Measurements from ENCODE around the gene PAGE1. TPM values are rescaled to one million over a fixed set of nuclear protein-coding genes. Genes with fewer than 3 reads are reported as not detected.
"Not testable (repeated sequence)": the region's sequence is repeated elsewhere in the genome, so short reads cannot be mapped to it uniquely, and the experiment has no call there.

The PAGE1 gene
- not detected for total RNA-seq

- H3K4me1 ChIP-seq, result no peaks in the 10 kb centered on the region
- H3K36me3 ChIP-seq, result no peaks in the 10 kb centered on the region
- H3K27me3 ChIP-seq, result peaks cover 0 to 3% of the 10 kb centered on the region in 2 donors
- H3K4me3 ChIP-seq, result no peak within 1 kb of the TSS
- H3K9me3 ChIP-seq, result no peaks in the 10 kb centered on the region
- H3K27ac ChIP-seq, result no peak within 1 kb of the TSS
- intact Hi-C loops (cut with DNase I; ENCODE audit: low total_unique reads), result no loop called here
- TF ChIP-seq CTCF (IDR thresholded peaks at IDR 0.05) (no peak), POLR2A (IDR thresholded peaks at IDR 0.05) (no peak)
- DNase-seq, result no peak
Observed at GRCh38 chrX:49695276-49696180, at the start of gene PAGE1. TSS of gene PAGE1 (minus strand) at chrX:49695984. CDS start at chrX:49694770, 1,214 bp downstream.

GRCh38 chrX:49741501-49741900, 45.7 kb upstream of the PAGE1 start:
- H3K27ac ChIP-seq; H3K4me1 ChIP-seq; H3K27me3 ChIP-seq; H3K36me3 ChIP-seq; DNase-seq; intact Hi-C loops (cut with DNase I; ENCODE audit: low total_unique reads); H3K4me3 ChIP-seq; H3K9me3 ChIP-seq: not testable (repeated sequence)

- intact Hi-C loops (cut with DNase I; ENCODE audit: low total_unique reads), result no loop called here
- Histone ChIP-seq H3K27me3 (no peaks in the 10 kb centered on the region), H3K9me3 (no peaks in the 10 kb centered on the region), H3K27ac (no peak overlapping the region), H3K4me1 (no peaks in the 10 kb centered on the region), H3K36me3 (no peaks in the 10 kb centered on the region), H3K4me3 (no peak overlapping the region)
- no peak for TF ChIP-seq POLR2A (IDR thresholded peaks at IDR 0.05)
- TF ChIP-seq CTCF (IDR thresholded peaks at IDR 0.05), result no peak
- DNase-seq, result no peak
Observed at GRCh38 chrX:49727847-49728246, 32.1 kb upstream of the PAGE1 start.

- intact Hi-C loops (cut with DNase I; ENCODE audit: low total_unique reads), result no loop called here
- no peaks in the 10 kb centered on the region for H3K9me3 ChIP-seq
- H3K4me3 ChIP-seq, result no peak overlapping the region
- DNase-seq, result no peak
- no peaks in the 10 kb centered on the region for H3K27me3 ChIP-seq
- no peak overlapping the region for H3K27ac ChIP-seq
- no peaks in the 10 kb centered on the region for H3K36me3 ChIP-seq
- TF ChIP-seq CTCF (IDR thresholded peaks at IDR 0.05), result no peak
- no peak for TF ChIP-seq POLR2A (IDR thresholded peaks at IDR 0.05)
- H3K4me1 ChIP-seq, result no peaks in the 10 kb centered on the region
Observed at GRCh38 chrX:49726966-49727365, 31.2 kb upstream of the PAGE1 start.

GRCh38 chrX:49725923-49726904, 30.4 kb upstream of the PAGE1 start:
- intact Hi-C loops (cut with DNase I; ENCODE audit: low total_unique reads), result no loop called here
- Histone ChIP-seq H3K4me1 (no peaks in the 10 kb centered on the region), H3K36me3 (no peaks in the 10 kb centered on the region), H3K4me3 (no peak overlapping the region), H3K27ac (no peak overlapping the region), H3K27me3 (no peaks in the 10 kb centered on the region), H3K9me3 (no peaks in the 10 kb centered on the region)
- no peak for TF ChIP-seq CTCF (IDR thresholded peaks at IDR 0.05)
- no peak for TF ChIP-seq POLR2A (IDR thresholded peaks at IDR 0.05)
- DNase-seq, result no peak
